Measurements from ENCODE around the gene ZNF618.

DNA sequence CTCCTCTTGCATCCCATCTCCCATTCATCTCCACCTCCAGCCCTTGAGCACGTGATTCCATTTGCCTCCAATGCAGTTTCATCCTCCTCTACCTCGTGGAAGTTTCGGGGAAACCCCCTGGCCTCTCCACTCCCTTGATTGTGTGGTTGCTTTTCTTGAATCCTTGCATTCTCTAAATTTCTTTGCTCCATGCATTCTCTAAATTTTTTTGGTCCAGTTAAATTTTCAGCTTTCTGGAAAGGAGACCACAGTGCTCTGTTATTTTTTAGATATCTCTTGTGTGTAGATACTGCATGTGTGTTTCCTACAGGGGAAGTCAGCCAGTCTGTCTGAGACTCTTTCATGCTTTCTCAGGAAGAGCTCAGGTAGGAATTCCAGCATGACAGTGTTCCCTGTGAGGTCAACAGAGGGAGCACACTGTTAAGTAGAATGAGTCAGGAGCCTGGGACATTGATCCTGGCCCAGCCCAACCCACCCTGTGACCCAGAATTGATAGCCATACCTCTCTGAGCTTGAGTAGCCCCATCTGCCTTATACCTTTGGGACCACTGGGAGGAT lies 149.2 kb downstream of the ZNF618 start:
- TF ChIP-seq, protein P1, sequence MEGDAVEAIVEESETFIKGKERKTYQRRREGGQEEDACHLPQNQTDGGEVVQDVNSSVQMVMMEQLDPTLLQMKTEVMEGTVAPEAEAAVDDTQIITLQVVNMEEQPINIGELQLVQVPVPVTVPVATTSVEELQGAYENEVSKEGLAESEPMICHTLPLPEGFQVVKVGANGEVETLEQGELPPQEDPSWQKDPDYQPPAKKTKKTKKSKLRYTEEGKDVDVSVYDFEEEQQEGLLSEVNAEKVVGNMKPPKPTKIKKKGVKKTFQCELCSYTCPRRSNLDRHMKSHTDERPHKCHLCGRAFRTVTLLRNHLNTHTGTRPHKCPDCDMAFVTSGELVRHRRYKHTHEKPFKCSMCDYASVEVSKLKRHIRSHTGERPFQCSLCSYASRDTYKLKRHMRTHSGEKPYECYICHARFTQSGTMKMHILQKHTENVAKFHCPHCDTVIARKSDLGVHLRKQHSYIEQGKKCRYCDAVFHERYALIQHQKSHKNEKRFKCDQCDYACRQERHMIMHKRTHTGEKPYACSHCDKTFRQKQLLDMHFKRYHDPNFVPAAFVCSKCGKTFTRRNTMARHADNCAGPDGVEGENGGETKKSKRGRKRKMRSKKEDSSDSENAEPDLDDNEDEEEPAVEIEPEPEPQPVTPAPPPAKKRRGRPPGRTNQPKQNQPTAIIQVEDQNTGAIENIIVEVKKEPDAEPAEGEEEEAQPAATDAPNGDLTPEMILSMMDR (conservative IDR thresholded peaks at IDR 0.05 in 1 of 2, IDR thresholded peaks at IDR 0.05 in 1 of 2; ENCODE audit: extremely low read depth in 1 of 2, insufficient read depth in 1 of 2, low read depth in 1 of 2, low read length in 2 of 2) = no peak
- no peak for TF ChIP-seq EZH2 (IDR thresholded peaks at IDR 0.05; ENCODE audit: borderline replicate concordance, low read length)

Measured in mammary epithelial cell (primary cell).